H9 (cell line): ENCODE data around the gene NHS. TPM values are rescaled to one million over a fixed set of nuclear protein-coding genes. Genes with fewer than 3 reads are reported as not detected.

Experiments
- DNase-seq: peaks from one replicate; pipeline ENCODE4 v3.0.0-alpha.2; 2017
- H2AFZ ChIP-seq: one replicate; pipeline ENCODE4 v1.6.1; 2013; ENCODE audit warnings: mild to moderate bottlenecking, low read length, control low read depth, moderate library complexity
- H2AK5ac ChIP-seq: 2 replicates; pipeline ENCODE4 v1.6.1; 2013; ENCODE audit warnings: low read length, control low read depth, mixed read lengths; ENCODE audit not compliant: insufficient read length
- H2BK120ac ChIP-seq: one replicate; pipeline ENCODE4 v1.6.1; 2013; ENCODE audit warnings: low read depth, mild to moderate bottlenecking, low read length, control low read depth, inconsistent platforms; ENCODE audit not compliant: poor library complexity, severe bottlenecking
- H2BK12ac ChIP-seq: 2 replicates; pipeline ENCODE4 v1.6.1; 2013; ENCODE audit warnings: low read length, control low read depth, mixed read lengths, low read depth; ENCODE audit not compliant: insufficient read length
- H2BK15ac ChIP-seq: 2 replicates; pipeline ENCODE4 v1.6.1; 2013; ENCODE audit warnings: low read depth, low read length, control low read depth
- H2BK20ac ChIP-seq: one replicate; pipeline ENCODE4 v1.6.1; 2013; ENCODE audit warnings: low read depth, mild to moderate bottlenecking, low read length, control low read depth, inconsistent platforms; ENCODE audit not compliant: poor library complexity, severe bottlenecking
- H2BK5ac ChIP-seq: 2 replicates; pipeline ENCODE4 v1.6.1; 2013; ENCODE audit warnings: low read length, control low read depth, mixed read lengths; ENCODE audit not compliant: insufficient read length
- H3K14ac ChIP-seq: 2 replicates; pipeline ENCODE4 v1.6.1; 2013; ENCODE audit warnings: low read length, control low read depth; ENCODE audit not compliant: insufficient read depth
- H3K18ac ChIP-seq: 2 replicates; pipeline ENCODE4 v1.6.1; 2013; ENCODE audit warnings: low read depth, mild to moderate bottlenecking, mixed read lengths, low read length, control low read depth; ENCODE audit not compliant: insufficient read length
- H3K23ac ChIP-seq: 2 replicates; pipeline ENCODE4 v1.6.1; 2013; ENCODE audit warnings: low read length, control low read depth, mixed read lengths, low read depth; ENCODE audit not compliant: insufficient read length
- H3K23me2 ChIP-seq: 2 replicates; pipeline ENCODE4 v1.6.1; 2013; ENCODE audit warnings: low read depth, mild to moderate bottlenecking, mixed read lengths, low read length, control low read depth; ENCODE audit not compliant: insufficient read length, poor library complexity, severe bottlenecking
- H3K27ac ChIP-seq: 2 replicates; pipeline ENCODE4 v1.5.1; 2013; ENCODE audit warnings: low read length, control low read depth, mixed read lengths, low read depth; ENCODE audit not compliant: insufficient read length
- H3K27me3 ChIP-seq: 2 replicates; pipeline ENCODE4 v1.6.1; 2013; ENCODE audit warnings: low read length, control low read depth, inconsistent platforms; ENCODE audit not compliant: insufficient read depth
- H3K4ac ChIP-seq: 2 replicates; pipeline ENCODE4 v1.6.1; 2013; ENCODE audit warnings: low read depth, mild to moderate bottlenecking, control low read depth, inconsistent platforms, low read length, moderate library complexity
- H3K4me1 ChIP-seq: 2 replicates; pipeline ENCODE4 v1.6.1; 2013; ENCODE audit warnings: low read length, control low read depth, inconsistent platforms; ENCODE audit not compliant: insufficient read depth
- H3K4me2 ChIP-seq: 2 replicates; pipeline ENCODE4 v1.6.1; 2013; ENCODE audit warnings: low read length, control low read depth, mixed read lengths; ENCODE audit not compliant: insufficient read length, insufficient read depth
- H3K56ac ChIP-seq: 2 replicates; pipeline ENCODE4 v1.6.1; 2013; ENCODE audit warnings: low read depth, mild to moderate bottlenecking, mixed read lengths, low read length, control low read depth; ENCODE audit not compliant: insufficient read length
- H3K79me1 ChIP-seq: 2 replicates; pipeline ENCODE4 v1.6.1; 2013; ENCODE audit warnings: low read depth, mild to moderate bottlenecking, moderate library complexity, low read length, control low read depth, inconsistent platforms; ENCODE audit not compliant: insufficient read depth, poor library complexity, severe bottlenecking
- H3K79me2 ChIP-seq: 2 replicates; pipeline ENCODE4 v1.6.1; 2013; ENCODE audit warnings: low read length, control low read depth, inconsistent platforms; ENCODE audit not compliant: insufficient read depth
- H3K9ac ChIP-seq: 2 replicates; pipeline ENCODE4 v1.6.1; 2013; ENCODE audit warnings: low read length, control low read depth, mixed read lengths; ENCODE audit not compliant: insufficient read length; ENCODE audit errors: extremely low read depth
- H3K9me3 ChIP-seq: one replicate; pipeline ENCODE4 v1.6.1; 2013; ENCODE audit warnings: low read depth, low read length, inconsistent platforms; ENCODE audit not compliant: control insufficient read depth
- H3T11ph ChIP-seq: one replicate; pipeline ENCODE4 v1.6.1; 2013; ENCODE audit warnings: mild to moderate bottlenecking, low read length, control low read depth, inconsistent platforms
- H4K20me1 ChIP-seq: one replicate; pipeline ENCODE4 v1.6.1; 2013; ENCODE audit not compliant: control insufficient read depth, insufficient read length, insufficient read depth
- H4K5ac ChIP-seq: 2 replicates; pipeline ENCODE4 v1.6.1; 2013; ENCODE audit warnings: low read depth, mild to moderate bottlenecking, mixed read lengths, low read length, control low read depth; ENCODE audit not compliant: insufficient read length
- H4K8ac ChIP-seq: replicated peaks from 2 replicates; pipeline ENCODE4 v1.6.1; 2013; ENCODE audit warnings: low read length, control low read depth, mixed read lengths, low read depth; ENCODE audit not compliant: insufficient read length
- H4K91ac ChIP-seq: 2 replicates; pipeline ENCODE4 v1.6.1; 2013; ENCODE audit warnings: low read depth, mild to moderate bottlenecking, moderate library complexity, mixed read lengths, low read length, control low read depth; ENCODE audit not compliant: insufficient read length
- H3K27ac Mint-ChIP-seq, 3 experiments: 2 replicates in 2 of 3; 3 replicates in 1 of 3; pipeline ENCODE4 v1.8.0; 2020 to 2021; ENCODE audit warnings: mixed read lengths in 3 of 3, mild to moderate bottlenecking in 1 of 3, moderate library complexity in 1 of 3
- H3K27me3 Mint-ChIP-seq: 2 replicates; pipeline ENCODE4 v1.8.0; 2021; ENCODE audit warnings: low read depth, mild to moderate bottlenecking, moderate library complexity, mixed read lengths
- H3K36me3 Mint-ChIP-seq, 3 experiments: 2 replicates in 2 of 3; 3 replicates in 1 of 3; pipeline ENCODE4 v1.8.0; 2020 to 2021; ENCODE audit warnings: low read depth in 3 of 3, mixed read lengths in 3 of 3; ENCODE audit not compliant: insufficient read depth in 1 of 3
- H3K4me1 Mint-ChIP-seq, 2 experiments: 2 replicates each; pipeline ENCODE4 v1.8.0; 2020; ENCODE audit warnings: mixed read lengths in 2 of 2
- H3K4me3 Mint-ChIP-seq, 2 experiments: 2 replicates in 1 of 2; 3 replicates in 1 of 2; pipeline ENCODE4 v1.8.0; 2020 to 2021; ENCODE audit warnings: mild to moderate bottlenecking in 2 of 2, mixed read lengths in 2 of 2, moderate library complexity in 1 of 2
- H3K9me3 Mint-ChIP-seq, 2 experiments: 2 replicates in 1 of 2; 3 replicates in 1 of 2; pipeline ENCODE4 v1.8.0; 2020; ENCODE audit warnings: mild to moderate bottlenecking in 2 of 2, mixed read lengths in 2 of 2, moderate library complexity in 1 of 2
- CTCF ChIP-seq: fragments of 200-600 bp; sonication (generic); conservative IDR thresholded peaks from 3 replicates; pipeline ENCODE4 v1.8.0; 2021; ENCODE audit warnings: antibody characterized with exemption, mild to moderate bottlenecking
- WGBS: extraction: QIAGEN DNeasy Blood & Tissue Kit; methylation state at CpG from one replicate; pipeline ENCODE4 v1.1.7; 2013; ENCODE audit warnings: missing lambda C conversion rate, low lambda C conversion rate, mixed read lengths; ENCODE audit not compliant: insufficient read length; ENCODE audit errors: extremely low coverage; 5-methylcytosine and 5-hydroxymethylcytosine counted together
- total RNA-seq: library from RNA; stranded (reverse); gene quantifications from 2 replicates; pipeline ENCODE4 v1.2.1, GENCODE V29; 2021

Gene NHS
- total RNA-seq, 1 experiment from 2014 or later, result 8.7 TPM

DNA sequence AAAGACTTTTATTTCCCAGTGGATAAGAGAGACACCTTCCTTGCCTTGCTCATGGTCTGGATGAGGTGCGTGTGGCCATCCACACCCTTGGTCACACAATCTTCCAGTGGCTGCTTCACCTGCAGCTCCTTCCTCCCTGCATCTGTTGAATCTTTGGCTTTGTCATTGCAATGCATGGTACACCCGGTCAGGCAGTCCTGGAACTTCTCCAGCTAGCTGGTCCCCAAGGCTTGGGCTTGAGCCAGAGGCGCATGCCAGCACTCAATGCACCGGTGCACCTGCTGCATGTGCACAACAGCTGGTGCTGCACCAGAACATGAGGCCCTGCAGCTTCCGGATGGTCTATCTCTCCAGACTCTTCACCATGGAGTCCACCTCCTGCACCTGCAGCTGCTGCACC lies 394.0 kb downstream of the NHS start:
- H3K4me1 Mint-ChIP-seq, result no peaks in the 10 kb centered on the region
- no peak overlapping the region for H3K27ac Mint-ChIP-seq
- WGBS, result no CpG with 5 or more reads among the region's 5 CpGs
- Histone ChIP-seq H3K23ac (no peak overlapping the region), H2BK20ac (no peak overlapping the region), H2AFZ (no peak overlapping the region), H3K27me3 (peaks cover 6% of the 10 kb centered on the region; the same call in 1 of the 2 replicates), H2AK5ac (no peak overlapping the region), H4K5ac (no peak overlapping the region), H3K4ac (no peak overlapping the region), H3K14ac (no peak overlapping the region), H3K27ac (no peak overlapping the region), H2BK120ac (no peak overlapping the region), H2BK12ac (no peak overlapping the region), H3K18ac (no peak overlapping the region), H2BK5ac (no peak overlapping the region), H3K23me2 (no peaks in the 10 kb centered on the region), H3T11ph (no peak overlapping the region), H2BK15ac (no peak overlapping the region), H3K4me2 (no peak overlapping the region), H4K20me1 (no peaks in the 10 kb centered on the region), H4K8ac (no peak overlapping the region), H3K4me1 (no peaks in the 10 kb centered on the region), H4K91ac (no peak overlapping the region), H3K79me1 (no peaks in the 10 kb centered on the region), H3K9ac (no peak overlapping the region), H3K9me3 (peaks cover 25% of the 10 kb centered on the region), H3K56ac (no peak overlapping the region), H3K79me2 (no peaks in the 10 kb centered on the region)
- no peak for DNase-seq
- H3K36me3 Mint-ChIP-seq, result no peaks in the 10 kb centered on the region
- no peaks in the 10 kb centered on the region for H3K9me3 Mint-ChIP-seq
- H3K27me3 Mint-ChIP-seq, result no peaks in the 10 kb centered on the region
- no peak overlapping the region for H3K4me3 Mint-ChIP-seq
- TF ChIP-seq CTCF, result no peak
